Activated T-helper 1 cell treated with anti-CD3 and anti-CD28 coated beads, Interleukin-12 subunit alpha, Interleukin-12 subunit beta, Interleukin-2, Interleukin-4 antibody, amounts not matched to agents 30 ng/mL and 10 ng/mL and 1 ng/mL, durations not matched to agents 14 hours and 24 hours and 36 hours (primary cell): ENCODE results near the gene LRRC1. TPM values are rescaled to one million over a fixed set of nuclear protein-coding genes. Genes with fewer than 3 reads are reported as not detected.

ENCODE experiments used
- DNase-seq: peaks from one replicate; pipeline ENCODE4 v3.0.0; 2021; ENCODE audit warnings: low spot score
- H3K27ac Mint-ChIP-seq: one replicate; pipeline ENCODE4 v1.8.0; 2021; ENCODE audit warnings: mild to moderate bottlenecking, mixed read lengths
- H3K27me3 Mint-ChIP-seq: one replicate; pipeline ENCODE4 v1.8.0; 2022; ENCODE audit warnings: mild to moderate bottlenecking, moderate library complexity, mixed read lengths; ENCODE audit not compliant: insufficient read depth
- H3K36me3 Mint-ChIP-seq: one replicate; pipeline ENCODE4 v1.8.0; 2021; ENCODE audit warnings: low read depth, mixed read lengths
- H3K4me1 Mint-ChIP-seq: one replicate; pipeline ENCODE4 v1.8.0; 2021; ENCODE audit warnings: low read depth, mixed read lengths
- H3K4me3 Mint-ChIP-seq: one replicate; pipeline ENCODE4 v1.8.0; 2021; ENCODE audit warnings: mild to moderate bottlenecking, moderate library complexity, mixed read lengths
- H3K9me3 Mint-ChIP-seq: one replicate; pipeline ENCODE4 v1.8.0; 2021; ENCODE audit warnings: mixed read lengths
- intact Hi-C: fragments of 100-400 bp; cut with micrococcal nuclease; formaldehyde crosslinking; loops from one replicate; pipeline ENCODE4 v1.15.1; 2024
- total RNA-seq: library from RNA; stranded (reverse); gene quantifications from 2 replicates; pipeline ENCODE4 v1.2.3, GENCODE V29; 2022

Gene LRRC1
- total RNA-seq, 1 donor from 2014 or later = 1.7 TPM

GRCh38 chr6:53896196-53896595 is 101.4 kb downstream of the LRRC1 start:
- no peak overlapping the region for H3K27ac Mint-ChIP-seq
- no peaks in the 10 kb centered on the region for H3K27me3 Mint-ChIP-seq
- no peak for DNase-seq
- no peaks in the 10 kb centered on the region for H3K9me3 Mint-ChIP-seq
- peaks cover 2% of the 10 kb centered on the region for H3K36me3 Mint-ChIP-seq
- no peaks in the 10 kb centered on the region for H3K4me1 Mint-ChIP-seq
- no peak overlapping the region for H3K4me3 Mint-ChIP-seq
- intact Hi-C loops = no loop called here

GRCh38 chr6:53898026-53898795 is 103.4 kb downstream of the LRRC1 start:
- H3K27me3 Mint-ChIP-seq = no peaks in the 10 kb centered on the region
- peaks cover 2% of the 10 kb centered on the region for H3K36me3 Mint-ChIP-seq
- no peaks in the 10 kb centered on the region for H3K9me3 Mint-ChIP-seq
- H3K4me1 Mint-ChIP-seq = no peaks in the 10 kb centered on the region
- no peak overlapping the region for H3K27ac Mint-ChIP-seq
- DNase-seq = no peak
- H3K4me3 Mint-ChIP-seq = no peak overlapping the region
- intact Hi-C loops = no loop called here

- Mint-ChIP-seq H3K4me3 (no peak overlapping the region), H3K27ac (no peak overlapping the region), H3K27me3 (no peaks in the 10 kb centered on the region), H3K36me3 (peaks cover 2% of the 10 kb centered on the region), H3K9me3 (no peaks in the 10 kb centered on the region), H3K4me1 (no peaks in the 10 kb centered on the region)
- no peak for DNase-seq
- intact Hi-C loops = no loop called here
These were observed 104.7 kb downstream of the LRRC1 start for GRCh38 chr6:53899512-53899911.

GRCh38 chr6:53903357-53903756 is 108.6 kb downstream of the LRRC1 start:
- DNase-seq = no peak
- H3K36me3 Mint-ChIP-seq = peaks cover 2% of the 10 kb centered on the region
- intact Hi-C loops = no loop called here
- H3K27ac Mint-ChIP-seq = no peak overlapping the region
- H3K27me3 Mint-ChIP-seq = no peaks in the 10 kb centered on the region
- H3K9me3 Mint-ChIP-seq = no peaks in the 10 kb centered on the region
- no peaks in the 10 kb centered on the region for H3K4me1 Mint-ChIP-seq
- no peak overlapping the region for H3K4me3 Mint-ChIP-seq

GRCh38 chr6:53906103-53906502 is 111.3 kb downstream of the LRRC1 start:
- Mint-ChIP-seq H3K4me3 (no peak overlapping the region), H3K27me3 (no peaks in the 10 kb centered on the region), H3K4me1 (no peaks in the 10 kb centered on the region), H3K36me3 (peaks cover 2% of the 10 kb centered on the region), H3K27ac (no peak overlapping the region), H3K9me3 (no peaks in the 10 kb centered on the region)
- intact Hi-C loops = no loop called here
- DNase-seq = no peak

- Mint-ChIP-seq H3K36me3 (peaks cover 2% of the 10 kb centered on the region), H3K4me3 (no peak overlapping the region), H3K9me3 (no peaks in the 10 kb centered on the region), H3K27ac (no peak overlapping the region), H3K4me1 (no peaks in the 10 kb centered on the region), H3K27me3 (no peaks in the 10 kb centered on the region)
- intact Hi-C loops = no loop called here
- no peak for DNase-seq
These were observed 112.0 kb downstream of the LRRC1 start for GRCh38 chr6:53906842-53907241.

- Mint-ChIP-seq H3K27ac (no peak overlapping the region), H3K4me1 (no peaks in the 10 kb centered on the region), H3K4me3 (no peak overlapping the region), H3K27me3 (no peaks in the 10 kb centered on the region), H3K9me3 (no peaks in the 10 kb centered on the region), H3K36me3 (peaks cover 3% of the 10 kb centered on the region)
- intact Hi-C loops = no loop called here
- DNase-seq = no peak
These were observed 116.0 kb downstream of the LRRC1 start for GRCh38 chr6:53910834-53911233.

- Mint-ChIP-seq H3K36me3 (peaks cover 3% of the 10 kb centered on the region), H3K27me3 (no peaks in the 10 kb centered on the region), H3K27ac (no peak overlapping the region), H3K9me3 (no peaks in the 10 kb centered on the region), H3K4me1 (no peaks in the 10 kb centered on the region), H3K4me3 (no peak overlapping the region)
- intact Hi-C loops = no loop called here
- DNase-seq = no peak
These were observed 117.9 kb downstream of the LRRC1 start for GRCh38 chr6:53912661-53913060.

GRCh38 chr6:53913286-53913685 is 118.5 kb downstream of the LRRC1 start:
- H3K9me3 Mint-ChIP-seq = no peaks in the 10 kb centered on the region
- intact Hi-C loops = no loop called here
- no peaks in the 10 kb centered on the region for H3K4me1 Mint-ChIP-seq
- H3K27ac Mint-ChIP-seq = no peak overlapping the region
- H3K36me3 Mint-ChIP-seq = peaks cover 3% of the 10 kb centered on the region
- DNase-seq = no peak
- H3K4me3 Mint-ChIP-seq = no peak overlapping the region
- H3K27me3 Mint-ChIP-seq = no peaks in the 10 kb centered on the region

- Mint-ChIP-seq H3K27me3 (no peaks in the 10 kb centered on the region), H3K4me1 (no peaks in the 10 kb centered on the region), H3K27ac (no peak overlapping the region), H3K36me3 (peaks cover 3% of the 10 kb centered on the region), H3K4me3 (no peak overlapping the region), H3K9me3 (no peaks in the 10 kb centered on the region)
- intact Hi-C loops = no loop called here
- no peak for DNase-seq
These were observed 120.4 kb downstream of the LRRC1 start for GRCh38 chr6:53915026-53915691.

GRCh38 chr6:53916804-53917463 is 122.1 kb downstream of the LRRC1 start:
- Mint-ChIP-seq H3K4me1 (no peaks in the 10 kb centered on the region), H3K9me3 (no peaks in the 10 kb centered on the region), H3K27ac (no peak overlapping the region), H3K27me3 (no peaks in the 10 kb centered on the region), H3K36me3 (peaks cover 3% of the 10 kb centered on the region), H3K4me3 (no peak overlapping the region)
- no peak for DNase-seq
- intact Hi-C loops = no loop called here

- H3K27ac Mint-ChIP-seq = no peak overlapping the region
- H3K4me1 Mint-ChIP-seq = no peaks in the 10 kb centered on the region
- peaks cover 3% of the 10 kb centered on the region for H3K36me3 Mint-ChIP-seq
- DNase-seq = no peak
- H3K9me3 Mint-ChIP-seq = no peaks in the 10 kb centered on the region
- H3K27me3 Mint-ChIP-seq = no peaks in the 10 kb centered on the region
- intact Hi-C loops = no loop called here
- no peak overlapping the region for H3K4me3 Mint-ChIP-seq
These were observed 122.6 kb downstream of the LRRC1 start for GRCh38 chr6:53917464-53917842.

GRCh38 chr6:53918854-53919510 is 124.2 kb downstream of the LRRC1 start:
- Mint-ChIP-seq H3K9me3 (no peaks in the 10 kb centered on the region), H3K4me3 (no peak overlapping the region), H3K36me3 (peaks cover 3% of the 10 kb centered on the region), H3K4me1 (no peaks in the 10 kb centered on the region), H3K27ac (no peak overlapping the region), H3K27me3 (no peaks in the 10 kb centered on the region)
- no peak for DNase-seq
- intact Hi-C loops = no loop called here
